GOT3 (cell line): ENCODE data around the gene RTN4RL1.

Source experiments
- DNase-seq: peaks from one replicate; lab custom pipeline; 2025; ENCODE audit warnings: mixed read lengths; lab: John Stamatoyannopoulos, UW

RTN4RL1 gene

DNA sequence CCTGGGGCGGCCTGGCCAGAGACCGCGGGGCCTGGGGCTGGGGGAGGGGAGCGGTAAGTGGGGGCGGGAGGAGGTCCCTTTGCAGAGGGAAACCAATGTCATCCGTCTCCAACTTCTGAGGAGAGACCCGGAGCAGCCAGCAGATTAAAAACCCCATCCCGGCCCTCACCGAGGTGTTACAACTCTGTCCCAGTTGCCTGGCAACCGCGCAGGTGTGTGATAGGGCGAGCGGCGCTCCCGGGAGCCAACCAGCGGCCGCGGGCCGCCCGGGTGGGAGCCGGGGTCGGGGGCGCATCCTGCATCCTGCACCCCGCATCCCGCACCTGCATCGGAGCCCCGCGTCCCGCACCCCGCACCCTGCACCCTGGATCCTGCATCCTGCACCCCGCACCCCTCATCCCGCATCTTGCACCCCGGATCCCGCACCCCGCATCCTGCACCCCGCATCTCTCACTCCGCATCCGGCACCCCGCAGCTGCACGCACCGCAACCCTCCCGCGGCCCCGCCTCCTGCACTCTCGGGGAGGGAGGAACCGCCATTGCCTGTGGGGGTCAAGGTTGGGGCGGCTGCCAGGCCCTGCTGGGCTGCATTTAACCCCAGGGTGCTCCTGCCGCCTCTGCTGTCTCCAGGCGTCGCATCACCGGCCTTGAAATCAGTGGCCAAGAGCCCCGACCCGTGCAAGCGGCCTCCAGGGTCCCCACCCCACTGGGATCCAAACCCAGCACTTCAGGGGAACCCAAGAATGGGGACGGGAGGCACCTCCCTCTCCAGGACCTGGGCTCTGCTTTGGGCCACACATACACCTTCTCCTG is 47.3 kb downstream of the RTN4RL1 start:
- DNase-seq = no peak

DNA sequence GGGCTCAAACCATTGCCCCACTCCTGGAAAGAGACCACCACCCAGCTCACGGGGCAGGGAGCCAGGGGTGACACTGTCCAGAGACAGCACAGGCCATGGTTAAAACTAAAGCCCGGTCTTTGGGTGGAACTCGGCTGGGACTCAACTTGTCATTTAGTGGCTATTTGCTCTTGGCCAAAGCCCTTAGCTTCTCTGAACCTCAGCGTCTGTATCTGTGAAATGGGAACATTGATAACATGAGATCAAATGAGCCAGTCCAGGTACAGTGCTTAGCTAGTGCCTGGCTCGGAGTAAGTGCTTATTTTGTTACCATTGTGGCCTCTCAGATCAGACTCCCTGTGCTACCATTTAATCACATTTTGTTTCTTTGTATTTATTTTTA is 48.5 kb downstream of the RTN4RL1 start:
- DNase-seq = no peak

DNA sequence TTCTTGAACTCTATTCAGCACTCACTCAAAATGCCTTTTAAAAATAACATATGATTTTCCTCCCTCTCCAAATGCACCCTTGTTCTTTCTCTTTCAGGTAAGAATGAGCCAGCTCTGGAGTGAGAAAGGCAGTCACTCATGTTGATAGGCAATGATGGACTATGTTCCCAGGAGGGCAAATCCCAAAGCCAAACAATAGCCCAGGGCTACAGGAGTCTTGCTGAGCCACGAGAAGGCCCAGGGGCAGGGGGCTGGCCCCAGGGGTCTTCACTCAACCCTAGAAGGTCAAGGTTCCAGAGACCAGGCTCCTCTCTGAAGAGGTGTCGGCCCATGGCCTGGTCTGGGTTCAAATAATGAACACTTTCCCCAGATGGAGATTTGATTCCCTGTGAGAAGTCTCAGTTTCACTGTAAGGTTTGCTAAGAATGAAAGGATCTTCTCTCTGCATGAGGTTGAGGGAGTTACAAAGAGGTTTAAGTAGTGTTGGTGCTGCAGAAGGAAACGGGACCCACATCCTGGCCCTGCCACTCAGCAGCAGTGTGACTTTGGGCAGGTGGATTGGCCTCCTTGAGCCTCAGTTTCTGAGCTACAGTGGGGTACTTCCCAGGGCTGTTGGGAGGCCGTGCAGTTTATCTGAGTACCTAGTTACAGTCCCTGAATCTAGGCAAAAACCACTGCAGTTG is 49.0 kb downstream of the RTN4RL1 start:
- DNase-seq = no peak

DNA sequence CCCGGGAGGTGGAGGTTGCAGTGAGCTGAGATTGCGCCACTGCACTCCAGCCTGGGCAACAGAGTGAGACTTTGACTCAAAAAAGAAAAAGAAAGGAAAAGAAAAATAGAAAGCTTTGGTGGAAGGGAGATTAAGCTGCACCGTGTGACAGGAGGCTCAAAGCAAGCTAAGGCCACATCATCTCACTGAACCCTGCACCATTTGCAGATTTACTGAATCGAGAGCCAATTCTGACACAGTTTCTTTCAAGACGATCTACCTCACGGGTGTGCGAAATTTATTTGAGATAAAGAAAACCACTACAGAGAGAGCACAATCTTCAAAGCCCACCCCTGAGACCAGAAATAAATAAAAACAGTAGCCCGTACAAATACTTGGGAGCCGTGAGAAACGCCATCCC is 49.6 kb downstream of the RTN4RL1 start:
- no peak for DNase-seq

DNA sequence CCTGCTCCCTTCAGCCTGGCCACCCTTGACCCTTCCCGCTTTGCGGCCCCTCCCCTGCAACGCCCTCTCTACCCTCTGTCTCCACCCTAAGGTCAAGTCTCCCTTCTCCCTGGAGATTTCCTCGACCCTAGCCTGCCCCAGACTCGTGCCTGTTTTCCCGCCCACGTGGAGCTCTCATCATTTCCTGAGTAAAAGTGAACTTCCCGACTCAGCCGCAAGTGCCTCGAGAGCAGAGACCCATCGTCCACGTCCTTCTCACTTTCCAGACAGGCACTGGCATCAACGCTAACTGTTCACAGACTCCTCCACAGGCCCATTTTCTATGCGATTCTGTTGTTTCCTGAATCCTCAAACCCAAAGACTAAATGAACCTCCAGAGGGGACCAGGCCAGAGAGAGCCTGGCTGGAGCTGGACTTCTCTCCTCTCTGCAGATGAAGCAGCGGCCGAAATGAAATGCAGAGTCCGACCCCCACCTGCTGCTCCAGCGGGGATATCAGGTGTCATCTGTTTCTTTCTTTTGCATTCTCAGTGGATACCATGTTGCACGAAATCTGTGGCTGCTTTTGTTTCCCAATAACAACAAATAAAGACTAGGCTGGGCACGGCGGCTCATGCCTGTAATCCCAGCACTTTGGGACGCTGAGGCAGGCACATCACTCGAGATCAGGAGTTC is 52.5 kb downstream of the RTN4RL1 start:
- no peak for DNase-seq

DNA sequence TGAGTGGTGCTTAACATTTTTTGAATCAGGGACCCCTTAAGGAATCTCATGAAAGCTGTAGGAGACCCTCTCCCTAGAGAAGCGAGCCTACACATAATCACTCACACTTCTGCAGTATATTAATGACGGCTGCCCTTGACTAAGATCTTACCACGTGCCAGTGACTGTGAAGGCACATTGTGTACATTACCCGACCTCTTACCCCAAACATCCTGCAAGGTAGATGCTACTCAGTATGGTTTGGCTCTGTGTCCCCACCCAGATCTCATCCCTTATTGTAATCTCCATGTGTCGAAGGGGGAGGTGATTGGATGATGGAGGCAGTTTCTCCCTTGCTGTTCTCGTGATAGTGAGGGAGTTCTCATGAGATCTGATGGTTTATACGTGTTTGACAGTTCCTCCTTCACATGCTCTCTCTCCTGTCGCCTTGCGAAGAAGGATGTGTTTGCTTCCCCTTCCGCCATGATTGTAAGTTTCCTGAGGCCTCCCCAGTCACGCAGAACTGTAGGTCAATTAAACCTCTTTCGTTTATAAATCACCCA is 54.2 kb downstream of the RTN4RL1 start:
- DNase-seq = no peak

GRCh38 chr17:1969712-1970111 is 55.4 kb downstream of the RTN4RL1 start:
- no peak for DNase-seq

DNA sequence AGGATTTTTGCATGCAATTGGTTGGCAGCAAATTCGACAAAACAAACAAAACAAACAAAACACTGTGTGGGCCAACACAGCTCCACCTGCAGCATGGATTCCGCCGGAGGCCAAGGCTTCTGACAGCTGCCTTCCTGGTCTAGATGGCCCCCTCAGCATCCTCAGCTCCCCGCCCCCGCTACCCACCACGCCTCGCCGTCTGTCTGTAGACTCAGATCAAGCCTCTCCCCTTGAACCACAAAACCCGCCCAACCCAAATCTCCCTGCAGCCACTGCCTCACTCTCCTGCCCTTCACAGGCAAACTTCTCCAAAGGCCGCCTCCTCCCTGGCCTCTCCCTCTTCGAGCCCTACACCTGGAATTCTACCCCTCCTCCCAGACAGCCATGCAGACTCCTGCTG is 57.9 kb downstream of the RTN4RL1 start:
- DNase-seq = no peak

DNA sequence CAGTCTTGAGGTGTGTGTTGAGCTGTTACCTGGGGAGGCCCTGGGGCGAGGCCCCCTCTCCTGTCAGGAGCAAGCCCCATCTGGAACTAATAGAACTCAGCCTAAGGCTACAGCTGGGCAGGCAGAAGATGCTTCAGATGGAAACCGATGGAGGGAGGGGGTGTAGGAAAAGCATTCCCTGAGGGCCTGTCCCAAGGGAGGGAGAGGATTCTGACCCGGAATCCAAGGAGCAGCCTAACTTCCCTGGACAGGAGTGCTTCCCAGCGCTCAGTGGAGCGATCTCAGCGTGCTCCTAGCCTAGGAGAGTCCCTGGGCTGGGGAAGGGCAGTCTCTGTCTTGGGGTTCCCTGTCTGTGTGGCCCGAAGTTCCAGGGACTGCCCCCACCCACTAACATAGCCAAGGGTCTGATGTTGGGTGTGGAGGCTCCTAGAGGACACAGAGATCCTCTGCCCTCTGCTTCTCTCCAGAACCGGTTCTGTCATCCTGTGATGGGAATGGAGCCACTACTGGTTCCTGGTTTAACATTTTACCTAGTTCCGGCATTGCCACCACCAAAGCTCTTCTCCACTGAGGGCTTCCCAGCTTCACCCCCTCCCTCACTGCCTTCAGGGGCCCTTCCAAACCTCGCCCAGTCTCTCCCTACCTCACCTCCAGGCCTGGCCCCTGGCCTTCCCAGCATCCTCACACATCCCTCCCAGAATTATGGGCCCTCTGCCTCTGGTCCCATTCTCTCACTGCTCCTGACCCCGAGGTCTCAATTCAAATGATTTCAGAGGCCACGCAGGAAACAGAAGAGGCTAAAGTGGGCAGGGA is 58.7 kb downstream of the RTN4RL1 start:
- DNase-seq = no peak

- no peak for DNase-seq
These were observed 59.4 kb downstream of the RTN4RL1 start for GRCh38 chr17:1965556-1966273.

GRCh38 chr17:1963250-1963649 is 61.9 kb downstream of the RTN4RL1 start:
- DNase-seq = no peak

DNA sequence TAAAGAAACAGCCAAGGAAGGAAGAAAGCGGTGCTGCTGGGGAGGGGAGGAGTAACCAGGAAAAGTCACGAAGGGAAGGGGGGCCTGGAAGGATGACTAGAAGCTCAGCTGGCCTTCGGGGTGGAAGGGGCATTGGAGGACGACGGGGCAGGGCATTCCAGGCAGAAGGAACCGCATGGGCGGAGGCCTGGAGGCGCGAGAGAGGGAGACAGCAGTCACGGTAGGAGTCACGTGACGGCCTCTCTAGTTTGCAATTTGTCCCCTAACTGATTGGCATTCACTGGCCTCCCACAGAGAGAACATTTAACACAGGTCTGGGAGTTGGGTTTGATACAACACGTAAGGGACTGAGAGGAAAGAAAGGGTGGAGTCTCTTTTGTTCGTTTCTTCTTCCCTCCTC is 63.9 kb downstream of the RTN4RL1 start:
- no peak for DNase-seq

- no peak for DNase-seq
These were observed 64.6 kb downstream of the RTN4RL1 start for GRCh38 chr17:1960545-1960912.

- no peak for DNase-seq
These were observed 65.1 kb downstream of the RTN4RL1 start for GRCh38 chr17:1959871-1960544.

GRCh38 chr17:1958134-1958881 is 66.8 kb downstream of the RTN4RL1 start:
- DNase-seq = no peak

- DNase-seq = no peak
These were observed 68.1 kb downstream of the RTN4RL1 start for GRCh38 chr17:1957037-1957436.

DNA sequence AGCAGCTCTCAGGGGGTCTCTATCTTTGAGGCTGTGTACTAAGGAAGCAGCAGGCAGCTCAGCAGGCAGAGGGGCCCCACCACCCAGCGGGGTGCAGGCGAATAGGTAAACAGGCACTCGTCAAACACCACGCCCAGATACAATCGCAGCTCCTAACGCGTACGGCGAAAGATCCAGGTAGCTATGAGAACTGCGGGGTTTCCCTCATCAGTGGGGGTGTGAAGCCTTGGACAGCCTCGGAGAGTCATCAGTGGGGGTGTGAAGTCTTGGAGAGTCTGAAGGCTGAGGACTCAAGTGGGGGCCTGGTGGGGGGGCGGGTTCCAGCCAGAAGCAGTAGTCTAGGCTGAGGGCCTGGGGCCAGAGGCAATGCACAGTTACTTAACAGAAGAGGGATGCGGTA is 69.0 kb downstream of the RTN4RL1 start:
- no peak for DNase-seq

DNA sequence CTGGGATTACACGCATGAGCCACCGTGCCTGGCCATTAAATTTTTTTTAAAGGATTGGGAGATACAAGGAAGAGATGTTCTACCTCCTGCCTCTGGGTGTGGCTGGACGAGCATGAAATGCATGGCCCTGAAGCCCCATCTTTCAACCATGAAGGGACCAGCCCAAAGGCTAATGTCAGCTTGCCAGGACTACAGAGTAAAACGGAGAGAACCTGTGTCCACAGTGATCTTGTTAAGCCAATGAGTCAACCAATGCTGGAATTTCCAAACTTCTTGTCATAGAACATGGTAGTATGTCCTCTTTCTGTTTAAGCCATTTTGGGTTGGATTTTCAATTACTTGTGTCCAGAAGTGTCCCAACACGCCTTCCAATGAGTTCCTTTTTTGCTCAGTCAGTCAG is 71.3 kb downstream of the RTN4RL1 start:
- DNase-seq = no peak

- no peak for DNase-seq
These were observed 73.2 kb downstream of the RTN4RL1 start for GRCh38 chr17:1951920-1952319.

GRCh38 chr17:1949754-1950153 is 75.4 kb downstream of the RTN4RL1 start:
- no peak for DNase-seq
